GM12864 (cell line): ENCODE measurements around the gene DHRS3.

Experiments
- DNase-seq: peaks from one replicate; pipeline ENCODE4 v3.0.0-alpha.2; 2011; ENCODE audit warnings: low read depth
- H3K4me3 ChIP-seq: 2 replicates; pipeline ENCODE4 v1.5.1; 2011; ENCODE audit warnings: mild to moderate bottlenecking, low read depth, low read length, control low read depth
- CTCF ChIP-seq: IDR thresholded peaks from 2 replicates; pipeline ENCODE4 v1.5.1; 2011; ENCODE audit warnings: low read depth, mild to moderate bottlenecking, moderate library complexity, low read length, control low read depth, inconsistent platforms; ENCODE audit errors: missing control alignments

Gene DHRS3

GRCh38 chr1:12598974-12599373 is 19.0 kb downstream of the DHRS3 start:
- no peak for TF ChIP-seq CTCF
- no peak for DNase-seq
- no peak overlapping the region for H3K4me3 ChIP-seq

GRCh38 chr1:12597792-12598191 is 20.2 kb downstream of the DHRS3 start:
- no peak for TF ChIP-seq CTCF
- H3K4me3 ChIP-seq: no peak overlapping the region
- DNase-seq: no peak

GRCh38 chr1:12596007-12596821 is 21.8 kb downstream of the DHRS3 start:
- DNase-seq: no peak
- TF ChIP-seq CTCF: no peak
- H3K4me3 ChIP-seq: no peak overlapping the region

- no peak for DNase-seq
- no peak for TF ChIP-seq CTCF
- H3K4me3 ChIP-seq: no peak overlapping the region
These were observed 22.3 kb downstream of the DHRS3 start for GRCh38 chr1:12595757-12596006.

GRCh38 chr1:12594966-12595756 is 22.8 kb downstream of the DHRS3 start:
- H3K4me3 ChIP-seq: no peak overlapping the region
- DNase-seq: no peak
- TF ChIP-seq CTCF: no peak

- no peak for TF ChIP-seq CTCF
- H3K4me3 ChIP-seq: no peak overlapping the region
- DNase-seq: no peak
These were observed 23.5 kb downstream of the DHRS3 start for GRCh38 chr1:12594490-12594889.
